Measurements from ENCODE around the gene DCST2.
"Not testable (repeated sequence)": the region's sequence is repeated elsewhere in the genome, so short reads cannot be mapped to it uniquely, and the experiment has no call there.

The DCST2 gene

GRCh38 chr1:154995301-154995983 lies 38.1 kb downstream of the DCST2 start:
- DNase-seq: peak; percentile 62

- peak; percentile 41 for DNase-seq
Measured at GRCh38 chr1:154994591-154994990, 39.0 kb downstream of the DCST2 start.

DNA sequence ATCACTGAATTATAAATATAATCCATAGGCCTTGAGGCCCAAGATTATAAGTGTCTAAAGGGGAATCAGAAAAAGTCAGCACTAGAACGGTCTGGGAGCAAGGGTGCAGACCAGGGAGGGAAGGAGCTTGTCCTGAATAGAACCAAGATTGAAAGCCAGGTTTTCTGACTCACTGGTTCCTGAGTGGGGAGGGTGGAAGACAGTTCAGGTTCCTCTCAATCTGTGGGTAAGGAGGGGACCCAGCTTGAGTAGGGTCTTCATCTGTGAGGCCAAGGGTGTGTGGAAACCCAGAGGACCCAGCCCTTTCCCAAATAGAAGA lies 39.4 kb downstream of the DCST2 start:
- DNase-seq: no peak

DNA sequence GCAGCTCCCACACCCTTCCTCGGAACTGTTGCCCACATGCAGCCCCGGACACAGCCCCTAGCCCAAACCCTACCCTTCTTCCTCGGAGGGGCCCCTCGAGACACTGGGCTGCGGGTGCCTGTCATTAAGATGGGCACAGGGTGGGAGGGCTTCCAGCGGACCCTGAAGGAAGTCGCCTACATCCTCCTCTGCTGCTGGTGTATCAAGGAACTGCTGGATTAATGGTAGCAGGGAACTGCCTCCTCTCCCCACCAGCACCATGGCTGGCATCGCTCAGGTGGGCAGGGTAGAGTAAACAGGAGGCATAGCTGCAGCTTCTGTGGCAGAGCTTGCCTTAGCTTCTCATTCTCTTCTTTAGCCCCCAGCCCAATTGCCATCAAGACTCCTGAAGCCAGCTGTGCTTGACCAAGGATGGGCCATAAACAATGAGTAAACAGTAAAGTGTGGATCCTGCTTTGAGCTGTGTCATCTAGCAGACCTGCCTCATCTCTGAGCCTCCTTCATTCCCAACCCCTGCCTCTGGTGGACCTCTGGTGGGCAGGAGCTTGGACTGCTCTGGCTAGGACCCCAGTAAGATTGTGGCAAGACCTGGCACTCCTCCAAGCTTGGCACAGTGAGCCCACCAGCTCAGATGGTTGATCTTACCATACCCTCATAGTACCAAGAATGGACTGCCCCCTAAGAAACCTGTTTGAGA lies 39.9 kb downstream of the DCST2 start, which contains the start of gene LENEP:
TSS of gene LENEP (plus strand) at position 15 of the 697 bp plus-strand sequence. CDS start at position 37, 22 bp downstream.
- DNase-seq: peak; percentile 43

DNA sequence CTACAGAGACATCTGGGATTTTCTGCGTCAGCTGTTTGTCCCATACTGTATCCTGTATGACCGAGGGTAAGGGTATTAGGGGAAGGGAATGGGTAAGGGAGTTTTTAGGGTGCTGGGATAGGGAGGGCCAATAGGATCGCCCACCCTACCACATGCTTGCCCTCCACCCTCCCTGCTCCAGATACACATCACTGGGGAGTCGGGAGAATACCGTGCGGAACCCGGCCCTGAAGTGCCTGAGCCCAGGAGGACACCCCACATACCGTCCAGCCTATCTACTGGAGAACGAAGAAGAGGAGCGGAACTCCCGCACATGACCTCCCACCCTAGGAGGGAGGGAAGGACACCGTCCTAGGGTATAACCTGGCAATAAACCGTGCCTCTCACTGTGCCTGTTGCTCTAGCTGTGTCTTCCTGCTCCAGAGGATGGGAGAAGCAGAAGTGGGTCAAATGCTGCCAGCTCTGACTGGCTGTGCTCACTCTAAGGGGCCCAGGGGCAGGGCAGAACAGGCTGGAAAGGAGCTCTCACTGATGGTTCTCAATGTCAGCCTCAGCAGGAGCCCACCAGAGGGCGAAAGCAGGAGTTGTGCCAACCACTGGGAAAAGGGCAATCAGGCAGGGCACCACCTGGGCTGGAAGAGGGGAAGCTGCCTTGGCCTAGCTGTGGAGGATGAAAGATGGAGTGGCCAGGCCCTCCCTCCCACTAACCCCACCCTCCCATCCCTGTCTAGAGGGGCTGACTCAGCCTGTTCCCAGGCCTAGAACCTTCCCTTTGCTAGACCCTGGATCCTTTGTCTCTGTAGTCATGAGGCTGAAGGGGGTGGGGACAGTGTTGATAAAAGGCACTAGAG lies 40.6 kb downstream of the DCST2 start:
- DNase-seq: peak; percentile 64

DNA sequence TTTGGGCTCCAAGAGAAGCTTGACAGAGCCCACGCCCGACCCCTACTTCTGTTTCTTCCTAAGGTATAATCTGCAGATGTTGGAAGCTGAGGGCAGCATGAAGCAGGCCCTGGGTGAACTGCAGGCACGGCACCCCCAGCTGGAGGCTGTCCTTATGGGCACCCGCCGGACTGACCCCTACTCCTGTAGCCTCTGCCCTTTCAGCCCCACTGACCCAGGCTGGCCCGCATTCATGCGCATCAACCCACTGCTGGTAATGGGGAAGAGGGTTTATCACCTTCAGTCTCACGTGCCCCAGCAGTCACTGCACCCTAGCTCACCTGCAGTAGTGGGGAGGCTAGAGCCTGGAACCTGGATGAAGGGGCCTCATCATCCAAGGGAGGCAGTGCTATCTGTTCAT lies 43.3 kb downstream of the DCST2 start:
- no peak for DNase-seq

- no peak for DNase-seq
Measured at GRCh38 chr1:154989195-154989860, 44.3 kb downstream of the DCST2 start.

- DNase-seq: no peak
Measured at GRCh38 chr1:154988058-154988954, 45.3 kb downstream of the DCST2 start.

DNA sequence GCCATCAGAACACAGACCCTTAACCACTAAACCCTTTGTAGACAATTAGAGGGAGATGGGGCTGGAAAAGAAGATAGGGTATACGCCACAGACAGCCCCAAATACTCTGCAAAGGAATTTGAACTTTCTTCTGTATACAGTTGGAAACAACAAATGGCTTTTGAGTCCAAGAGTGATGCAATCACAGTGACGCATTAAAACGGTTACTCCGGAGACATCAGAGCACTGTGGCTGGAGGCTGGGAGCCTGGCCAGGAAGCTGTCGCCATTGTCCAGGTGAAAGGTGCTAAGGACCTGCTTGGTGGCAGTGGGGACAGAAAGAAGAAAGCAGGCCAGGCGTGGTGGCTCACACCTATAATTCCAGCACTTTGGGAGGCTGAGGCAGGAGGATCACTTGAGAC lies 46.3 kb downstream of the DCST2 start:
- no peak for DNase-seq

- not testable (repeated sequence) for DNase-seq
Measured at GRCh38 chr1:154986736-154987135, 46.8 kb downstream of the DCST2 start.

DNA sequence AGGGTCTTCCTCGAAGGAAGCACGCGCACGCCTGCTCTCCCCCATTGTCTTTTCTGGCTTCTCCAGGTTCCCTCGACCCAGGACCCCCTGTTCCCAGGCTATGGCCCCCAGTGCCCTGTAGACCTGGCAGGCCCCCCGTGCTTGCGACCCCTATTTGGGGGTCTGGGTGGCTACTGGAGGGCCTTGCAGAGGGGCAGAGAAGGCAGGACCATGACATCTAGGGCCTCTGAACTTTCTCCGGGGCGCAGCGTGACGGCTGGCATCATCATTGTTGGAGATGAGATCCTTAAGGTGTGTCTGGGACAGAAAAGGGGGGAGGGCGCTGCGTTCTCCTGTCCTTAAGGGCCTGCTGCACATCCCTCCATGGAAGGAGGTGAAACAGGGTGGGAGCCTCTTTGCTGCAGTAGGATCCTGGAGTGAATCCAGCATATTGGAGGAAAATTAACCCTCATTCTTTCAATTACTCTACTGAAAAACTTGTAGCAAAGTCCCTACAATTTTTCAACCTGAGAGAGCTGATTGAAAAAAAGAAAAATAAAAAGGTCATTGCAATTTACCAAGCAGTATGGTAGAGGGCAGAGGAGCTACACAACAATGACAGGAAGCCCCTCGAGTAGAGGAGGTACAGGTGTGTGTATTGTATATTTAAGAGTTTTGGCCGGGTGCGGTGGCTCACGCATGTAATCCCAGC lies 49.7 kb downstream of the DCST2 start:
- peak; percentile 37 for DNase-seq

- peak; percentile 100 for DNase-seq
Measured at GRCh38 chr1:154982897-154983648, 50.5 kb downstream of the DCST2 start, which contains the start of gene FLAD1. FLAD1 (plus strand) TSS chr1:154983344; CDS start chr1:154983695, 351 bp downstream.

DNA sequence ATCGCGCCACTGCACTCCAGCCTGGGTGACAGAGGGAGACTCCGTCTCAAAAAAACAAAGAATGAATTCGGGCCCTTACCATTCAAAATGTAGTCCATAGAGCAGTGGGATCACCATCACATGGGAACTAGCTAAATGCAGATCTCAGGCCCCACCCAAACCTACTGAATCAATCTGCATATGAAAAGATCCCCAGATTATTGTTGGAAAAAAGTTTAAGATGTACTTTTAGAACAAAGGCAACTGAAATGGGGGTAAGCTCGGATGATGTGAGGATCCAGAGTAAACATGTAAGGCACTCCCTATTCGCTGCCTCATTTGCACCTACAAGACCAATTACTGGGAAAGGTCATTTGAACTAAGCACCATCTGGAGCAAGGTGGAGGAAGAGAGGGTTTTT lies 51.2 kb downstream of the DCST2 start:
- DNase-seq: peak; percentile 54

DNA sequence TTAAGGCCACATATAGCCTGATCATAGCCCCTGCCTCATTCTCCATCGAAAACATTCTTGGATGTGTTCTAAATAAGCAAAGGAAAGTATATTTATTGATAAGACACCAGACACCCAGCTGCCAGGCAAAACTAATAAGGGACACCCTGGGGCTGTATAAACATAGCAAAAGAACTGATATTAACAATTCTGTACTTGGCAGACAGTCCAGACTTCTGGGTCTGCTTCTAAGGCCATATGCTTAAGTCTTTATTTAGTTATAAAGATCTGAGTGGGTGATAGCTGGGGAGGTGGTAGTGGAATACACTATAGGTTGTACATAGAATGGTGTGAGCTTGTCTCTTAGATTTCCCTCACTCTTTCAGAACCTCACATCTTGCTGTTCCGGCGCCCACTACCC lies 55.2 kb downstream of the DCST2 start:
- no peak for DNase-seq

- not testable (repeated sequence) for DNase-seq
Measured at GRCh38 chr1:154977762-154978161, 55.8 kb downstream of the DCST2 start.

GRCh38 chr1:154975409-154976059 lies 58.0 kb downstream of the DCST2 start:
- DNase-seq: peak; percentile 69

DNA sequence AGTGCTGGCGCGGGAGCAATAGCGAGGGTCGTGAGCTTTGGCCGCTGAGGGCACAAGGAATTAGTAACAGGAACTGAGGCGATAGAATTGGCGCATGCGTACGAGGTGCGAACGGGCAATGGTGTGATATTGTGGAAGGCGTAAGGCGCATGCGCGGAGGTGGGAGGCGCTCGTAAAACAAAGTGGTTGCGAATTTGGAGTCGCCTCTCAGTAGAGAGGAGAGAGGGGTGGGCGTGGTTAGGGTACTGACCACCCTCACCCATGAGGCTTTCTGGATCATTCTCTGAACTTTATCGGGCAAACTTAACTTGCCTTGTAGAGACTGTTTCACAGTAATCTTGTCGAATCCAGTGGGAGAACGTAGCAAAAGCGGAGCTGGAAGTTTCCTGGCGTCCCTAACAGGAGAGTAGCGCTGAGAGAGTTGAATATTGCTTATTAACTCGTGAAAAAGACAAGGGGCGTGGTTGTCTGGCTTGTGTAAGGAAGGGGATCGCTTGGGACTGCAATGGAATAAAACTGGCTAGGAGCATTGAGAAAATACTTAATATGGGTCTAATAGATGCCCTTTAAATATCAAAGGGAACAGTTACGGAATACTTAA lies 58.7 kb downstream of the DCST2 start:
- peak; percentile 96 for DNase-seq

- DNase-seq: peak; percentile 100
Measured at GRCh38 chr1:154974102-154974807, 59.3 kb downstream of the DCST2 start, which contains the start of gene CKS1B. CKS1B (plus strand) TSS chr1:154974681; CDS start chr1:154974746, 65 bp downstream.

Measured in DMS53 (cell line).